Smooth muscle cell of trachea (primary cell): Measurements from ENCODE around the gene SPAG6. TPM values are rescaled to one million over a fixed set of nuclear protein-coding genes. Genes with fewer than 3 reads are reported as not detected.

ENCODE experiments used
- total RNA-seq: library from RNA; depleted of rRNA; stranded (reverse); fragments of >200 nt; gene quantifications from 2 replicates; pipeline ENCODE4 v1.2.1, GENCODE V29; 2014

SPAG6 gene
- 0.15 and 0.17 TPM in 2 replicates for total RNA-seq

DNA sequence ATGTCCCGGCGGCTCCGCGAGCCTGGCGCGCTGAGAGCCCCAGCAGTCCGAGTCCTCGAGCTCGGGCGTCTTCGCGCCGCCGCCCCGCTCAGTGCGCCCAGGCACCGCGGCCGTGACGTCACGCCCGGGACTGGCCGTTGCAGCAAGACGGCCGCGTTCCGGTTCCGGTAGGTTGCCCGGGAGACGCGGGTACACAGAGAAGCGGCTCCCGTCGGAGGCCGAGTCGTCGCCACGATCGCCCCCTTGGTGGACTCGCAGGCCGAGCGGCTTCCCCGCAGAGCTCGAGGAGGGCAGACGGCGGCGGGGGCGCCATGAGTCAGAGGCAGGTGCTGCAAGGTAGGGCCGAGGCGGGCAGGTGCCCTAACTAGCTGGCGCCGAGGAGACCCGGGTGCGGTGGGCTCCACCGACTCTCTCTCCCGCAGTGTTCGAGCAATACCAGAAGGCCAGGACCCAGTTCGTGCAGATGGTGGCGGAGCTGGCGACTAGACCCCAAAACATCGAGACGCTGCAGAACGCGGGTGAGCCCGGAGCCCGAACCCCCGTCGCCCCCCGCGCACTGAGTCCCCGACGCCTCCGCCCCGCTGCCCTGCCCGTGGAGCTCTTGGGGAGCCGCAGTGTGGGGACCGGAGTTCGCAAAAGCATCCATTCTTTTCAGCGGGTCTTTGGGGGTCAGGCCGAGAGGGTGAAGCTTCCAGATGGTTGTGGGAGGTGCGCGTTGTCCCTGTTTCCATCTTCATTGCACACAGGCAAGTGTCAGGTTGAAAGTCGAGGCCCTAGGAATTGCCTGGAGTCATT lies at the start of gene SPAG6:
TSS of gene SPAG6 (plus strand) at position 196 of the 795 bp plus-strand sequence. CDS start at position 312, 116 bp downstream.

DNA sequence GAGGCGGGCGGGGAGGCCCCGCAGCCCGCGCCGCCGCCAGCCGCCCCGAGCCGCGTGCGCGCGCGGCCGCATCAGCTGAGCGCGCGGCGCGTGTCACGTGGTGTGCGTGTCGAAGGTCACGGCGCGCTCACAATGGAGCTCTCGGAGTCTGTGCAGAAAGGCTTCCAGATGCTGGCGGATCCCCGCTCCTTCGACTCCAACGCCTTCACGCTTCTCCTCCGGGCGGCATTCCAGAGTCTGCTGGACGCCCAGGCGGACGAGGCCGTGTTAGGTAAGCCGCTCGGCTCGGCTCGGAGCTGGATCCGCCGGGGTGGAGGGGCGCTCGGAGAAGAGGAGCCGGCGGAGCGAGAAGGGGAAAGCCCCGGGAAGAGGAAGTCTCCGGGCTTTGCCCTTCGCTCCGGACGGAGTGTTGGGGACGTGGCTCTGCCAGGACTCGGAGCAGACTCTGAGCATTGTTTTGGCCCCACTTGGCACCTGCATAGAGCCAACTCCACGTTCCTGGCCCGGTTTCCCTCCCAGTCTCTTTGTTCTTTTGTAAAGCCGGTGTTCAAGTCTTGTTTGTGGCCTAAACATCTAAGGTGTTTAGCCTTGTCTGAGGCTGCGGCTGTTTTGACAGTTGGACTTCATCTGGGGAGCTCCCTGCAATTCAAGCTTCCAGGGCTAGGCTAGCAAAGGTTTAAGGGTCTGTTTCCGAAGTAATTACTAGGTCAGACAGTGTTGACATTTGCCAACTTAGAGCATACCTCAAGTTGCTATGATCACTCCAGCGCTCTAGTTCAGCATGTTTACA lies 28.8 kb upstream of the SPAG6 start, which contains the start of gene COMMD3:
TSS of gene COMMD3 (plus strand) at position 103 of the 790 bp plus-strand sequence. CDS start at position 133, 30 bp downstream.

DNA sequence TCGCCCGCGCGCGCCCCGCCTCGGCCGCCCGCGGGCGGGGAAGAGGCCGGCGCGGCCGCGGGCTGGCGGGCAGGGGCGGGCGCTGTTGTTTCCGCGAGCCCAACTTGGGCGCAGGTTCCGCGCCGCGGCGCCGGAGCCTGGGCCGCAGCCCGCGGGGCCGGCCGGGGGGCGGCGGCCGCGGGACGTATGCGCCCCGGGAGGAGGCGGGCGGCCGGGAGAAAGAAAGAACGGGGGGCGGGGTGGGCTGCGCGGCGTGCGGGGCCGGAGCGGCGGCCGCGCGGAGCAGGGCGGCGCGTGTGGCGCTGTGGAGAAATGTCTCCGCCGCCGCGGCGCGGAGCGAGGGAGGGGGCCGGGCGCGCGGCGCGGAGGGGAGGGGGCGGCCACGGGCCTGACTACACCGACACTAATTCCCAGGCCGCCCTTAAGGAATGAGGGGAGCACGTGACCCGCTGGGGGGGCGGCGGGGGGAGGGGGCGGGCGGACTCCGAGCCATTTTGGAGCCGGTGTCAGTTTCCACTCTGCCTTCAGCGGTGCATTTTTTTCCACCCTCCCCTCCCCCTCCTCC lies 24.6 kb upstream of the SPAG6 start, which contains the start of gene BMI1:
TSS of gene BMI1 (plus strand) at position 509 of the 565 bp plus-strand sequence. CDS start 5,351 bp downstream, outside the sequence.

Other genes with a start within 250 kb of the SPAG6 start
- not detected in 2 replicates for gene EBLN1, start 127.5 kb upstream of the SPAG6 start, total RNA-seq
- 36.9 and 54.5 TPM in 2 replicates for gene COMMD3, start 29.1 kb upstream of the SPAG6 start, total RNA-seq
- 58.4 and 65.2 TPM in 2 replicates for gene BMI1, start 24.4 kb upstream of the SPAG6 start, total RNA-seq